Effector CD4-positive, alpha-beta T cell (primary cell): ENCODE results near the gene METTL23.
"Not testable (repeated sequence)": the region's sequence is repeated elsewhere in the genome, so short reads cannot be mapped to it uniquely, and the experiment has no call there.

Experiments
- DNase-seq: peaks from one replicate; pipeline ENCODE4 v3.0.0-alpha.2; 2020

METTL23 gene

GRCh38 chr17:76695059-76695831 lies 31.4 kb upstream of the METTL23 start:
- DNase-seq: no peak

GRCh38 chr17:76696763-76697701 lies 29.6 kb upstream of the METTL23 start:
- DNase-seq: no peak

GRCh38 chr17:76697702-76698465 lies 28.8 kb upstream of the METTL23 start:
- DNase-seq: no peak

GRCh38 chr17:76698466-76698977 lies 28.1 kb upstream of the METTL23 start:
- not testable (repeated sequence) for DNase-seq

- no peak for DNase-seq
Measured at GRCh38 chr17:76700270-76700616, 26.4 kb upstream of the METTL23 start.

- DNase-seq: no peak
Measured at GRCh38 chr17:76700617-76701470, 25.8 kb upstream of the METTL23 start.

- no peak for DNase-seq
Measured at GRCh38 chr17:76701471-76701967, 25.1 kb upstream of the METTL23 start.

GRCh38 chr17:76702076-76702475 lies 24.6 kb upstream of the METTL23 start:
- no peak for DNase-seq

GRCh38 chr17:76702941-76703637 lies 23.6 kb upstream of the METTL23 start:
- DNase-seq: no peak

- DNase-seq: no peak
Measured at GRCh38 chr17:76704805-76705204, 21.8 kb upstream of the METTL23 start.

GRCh38 chr17:76706817-76707216 lies 19.8 kb upstream of the METTL23 start:
- DNase-seq: no peak

- DNase-seq: no peak
Measured at GRCh38 chr17:76707985-76708807, 18.4 kb upstream of the METTL23 start.

GRCh38 chr17:76709077-76709950 lies 17.3 kb upstream of the METTL23 start:
- DNase-seq: no peak

- DNase-seq: not testable (repeated sequence)
Measured at GRCh38 chr17:76709951-76710862, 16.4 kb upstream of the METTL23 start.

- DNase-seq: peak; percentile 51
Measured at GRCh38 chr17:76710863-76711611, 15.6 kb upstream of the METTL23 start, which contains the start of gene MXRA7. TSS of gene MXRA7 (minus strand) at chr17:76710965. CDS start at chr17:76710946, 19 bp downstream.

- DNase-seq: not testable (repeated sequence)
Measured at GRCh38 chr17:76712321-76712720, 14.3 kb upstream of the METTL23 start.

- no peak for DNase-seq
Measured at GRCh38 chr17:76713765-76714164, 12.9 kb upstream of the METTL23 start.
